Upper lobe of right lung (tissue), 1 donor: Measurements from ENCODE around the gene RAD51B. TPM values are rescaled to one million over a fixed set of nuclear protein-coding genes. Genes with fewer than 3 reads are reported as not detected.

Source experiments
- ATAC-seq: fragments of 200-7000 bp; cut with Tn5 transposase; one replicate; pipeline ENCODE4 v1.9.1; 2020; ENCODE audit warnings: mild to moderate bottlenecking, moderate library complexity
- DNase-seq: peaks from one replicate; pipeline ENCODE4 v3.0.0-alpha.2; 2020
- H3K27ac ChIP-seq: fragments of 200-600 bp; one replicate; pipeline ENCODE4 v1.8.0; 2022
- H3K27me3 ChIP-seq: fragments of 200-600 bp; one replicate; pipeline ENCODE4 v1.8.0; 2022; ENCODE audit warnings: mild to moderate bottlenecking
- H3K36me3 ChIP-seq: fragments of 200-600 bp; one replicate; pipeline ENCODE4 v1.8.0; 2022
- H3K4me1 ChIP-seq: fragments of 200-600 bp; one replicate; pipeline ENCODE4 v1.8.0; 2022
- H3K4me3 ChIP-seq: fragments of 200-600 bp; one replicate; pipeline ENCODE4 v1.8.0; 2022; ENCODE audit warnings: mild to moderate bottlenecking
- H3K9me3 ChIP-seq: fragments of 200-600 bp; one replicate; pipeline ENCODE4 v1.8.0; 2022
- CTCF ChIP-seq: fragments of 200-600 bp; IDR thresholded peaks from one replicate; pipeline ENCODE4 v1.8.0; 2022; ENCODE audit warnings: antibody characterized with exemption
- intact Hi-C: fragments of 100-400 bp; cut with DNase I; formaldehyde crosslinking; loops from one replicate; pipeline ENCODE4 v1.11.0; 2022
- total RNA-seq: library from RNA; stranded (reverse); fragmentation: NEBNext Ultra II Directional; extraction: Animal tissue kit (Norgen Biotek cat#: 25700); gene quantifications from one replicate; pipeline ENCODE4 v1.2.1, GENCODE V29; 2021
- donor health status: DM: no; HTN: yes; CAD: no; lungs with severe emphysema.

RAD51B gene
- total RNA-seq, 1 donor from 2014 or later = 11.5 TPM

GRCh38 chr14:67998834-67999233 lies 179.3 kb downstream of the RAD51B start:
- no peak for DNase-seq
- Histone ChIP-seq H3K27ac (no peak overlapping the region), H3K36me3 (no peaks in the 10 kb centered on the region), H3K27me3 (no peaks in the 10 kb centered on the region), H3K4me1 (peaks cover 4% of the 10 kb centered on the region), H3K9me3 (peaks cover 6% of the 10 kb centered on the region), H3K4me3 (no peak overlapping the region)
- ATAC-seq = no peak
- TF ChIP-seq CTCF = no peak
- intact Hi-C loops = no loop called here

- H3K27ac ChIP-seq = no peak overlapping the region
- H3K36me3 ChIP-seq = no peaks in the 10 kb centered on the region
- H3K4me3 ChIP-seq = no peak overlapping the region
- no peaks in the 10 kb centered on the region for H3K27me3 ChIP-seq
- DNase-seq (no peak), ATAC-seq (no peak)
- peaks cover 6% of the 10 kb centered on the region for H3K9me3 ChIP-seq
- H3K4me1 ChIP-seq = peaks cover 4% of the 10 kb centered on the region
- intact Hi-C loops = no loop called here
- TF ChIP-seq CTCF = no peak
Observed at GRCh38 chr14:67999290-67999689, 179.7 kb downstream of the RAD51B start.

GRCh38 chr14:67999705-68000384 lies 180.3 kb downstream of the RAD51B start:
- Histone ChIP-seq H3K27ac (no peak overlapping the region), H3K4me1 (peaks cover 4% of the 10 kb centered on the region), H3K36me3 (no peaks in the 10 kb centered on the region), H3K9me3 (peaks cover 6% of the 10 kb centered on the region), H3K4me3 (no peak overlapping the region), H3K27me3 (no peaks in the 10 kb centered on the region)
- no peak for TF ChIP-seq CTCF
- DNase-seq = no peak
- ATAC-seq = no peak
- intact Hi-C loops = no loop called here

- H3K9me3 ChIP-seq = peaks cover 6% of the 10 kb centered on the region
- H3K4me1 ChIP-seq = peaks cover 4% of the 10 kb centered on the region
- intact Hi-C loops = no loop called here
- H3K36me3 ChIP-seq = no peaks in the 10 kb centered on the region
- TF ChIP-seq CTCF = no peak
- H3K27me3 ChIP-seq = no peaks in the 10 kb centered on the region
- DNase-seq (no peak), ATAC-seq (no peak)
- H3K27ac ChIP-seq = no peak overlapping the region
- H3K4me3 ChIP-seq = no peak overlapping the region
Observed at GRCh38 chr14:68000511-68000910, 180.9 kb downstream of the RAD51B start.

- no peak overlapping the region for H3K27ac ChIP-seq
- no peak for TF ChIP-seq CTCF
- no peak for DNase-seq
- no peak overlapping the region for H3K4me3 ChIP-seq
- intact Hi-C loops = no loop called here
- no peaks in the 10 kb centered on the region for H3K27me3 ChIP-seq
- no peaks in the 10 kb centered on the region for H3K36me3 ChIP-seq
- no peaks in the 10 kb centered on the region for H3K9me3 ChIP-seq
- no peaks in the 10 kb centered on the region for H3K4me1 ChIP-seq
- no peak for ATAC-seq
Observed at GRCh38 chr14:68008491-68008890, 188.9 kb downstream of the RAD51B start.
